GM18508 (cell line): ENCODE measurements around the gene SALL2.
A peak's percentile ranks its signal among the peaks of the same experiment; 100 is the strongest.

ENCODE experiments used
- ATAC-seq: cut with Tn5 transposase; IDR thresholded peaks from one replicate; pipeline ENCODE4 v1.9.1; 2021; ENCODE audit warnings: moderate number of reproducible peaks; ENCODE audit not compliant: insufficient read depth, unreplicated experiment

The SALL2 gene

GRCh38 chr14:21496453-21496852, 29.7 kb downstream of the SALL2 start:
- ATAC-seq: no peak

- ATAC-seq: no peak
Observed at GRCh38 chr14:21494902-21495762, 31.0 kb downstream of the SALL2 start.

- ATAC-seq: no peak
Observed at GRCh38 chr14:21486640-21487087, 39.5 kb downstream of the SALL2 start.

- peak; percentile 96 for ATAC-seq
Observed at GRCh38 chr14:21476925-21477681, 49.0 kb downstream of the SALL2 start, which contains the start of the genes RAB2B and TOX4. TSS of gene RAB2B (minus strand) at chr14:21476959. CDS start at chr14:21476872, 87 bp downstream. TSS of gene TOX4 (plus strand) at chr14:21477195. CDS start at chr14:21477279, 84 bp downstream.

- ATAC-seq: no peak
Observed at GRCh38 chr14:21476523-21476924, 49.6 kb downstream of the SALL2 start.

GRCh38 chr14:21475767-21476522, 50.2 kb downstream of the SALL2 start:
- ATAC-seq: no peak
